Stomach (tissue), 4 donors: Measurements from ENCODE around the gene MASP1.

Experiments
- EP300 ChIP-seq: sonication (generic); formaldehyde crosslinking; IDR thresholded peaks from one replicate; pipeline ENCODE4 v1.6.1; 2017; ENCODE audit warnings: antibody characterized with exemption
- POLR2AphosphoS5 ChIP-seq, 3 donors: sonication (generic); formaldehyde crosslinking; IDR thresholded peaks; one replicate each; pipeline ENCODE4 v1.6.1; 2016; ENCODE audit warnings: antibody characterized with exemption in 3 of 3

- TF ChIP-seq EP300 (no peak), POLR2AphosphoS5 (IDR thresholded peaks at IDR 0.05) (no peak)
These were observed 34.1 kb downstream of the MASP1 start for GRCh38 chr3:187257471-187257870.
